G401 (cell line): ENCODE data around the gene LINGO1. TPM values are rescaled to one million over a fixed set of nuclear protein-coding genes. Genes with fewer than 3 reads are reported as not detected.

Source experiments
- DNase-seq: peaks from one replicate; pipeline ENCODE4 v3.0.0-alpha.2; 2015; ENCODE audit warnings: low spot score
- in situ Hi-C: cut with HindIII; loops from 2 replicates; pipeline ENCODE4 v1.10.0; 2016; ENCODE audit warnings: low sequenced_read_pairs, mixed read lengths
- total RNA-seq: library from RNA; depleted of rRNA; stranded (reverse); fragments of >200 nt; shearing (Covaris generic); gene quantifications from 2 replicates; pipeline ENCODE4 v1.2.3, GENCODE V29; 2014

The LINGO1 gene
- total RNA-seq, 1 experiment from 2014 or later = 8.8 TPM

- in situ Hi-C loops = no loop called here
- DNase-seq = peak; percentile 86
These were observed 1.7 kb upstream of the LINGO1 start for GRCh38 chr15:77634266-77634962.

GRCh38 chr15:77633913-77634265, 1.2 kb upstream of the LINGO1 start:
- no peak for DNase-seq
- in situ Hi-C loops = no loop called here

- in situ Hi-C loops = no loop called here
- peak; percentile 87 for DNase-seq
These were observed 611 bp upstream of the LINGO1 start for GRCh38 chr15:77633134-77633912.

GRCh38 chr15:77631745-77632533, 773 bp downstream of the LINGO1 start:
- no peak for DNase-seq
- in situ Hi-C loops = no loop called here

GRCh38 chr15:77630956-77631744, 1.6 kb downstream of the LINGO1 start:
- peak; percentile 78 for DNase-seq
- in situ Hi-C loops = no loop called here

- no peak for DNase-seq
- in situ Hi-C loops = no loop called here
These were observed 2.7 kb downstream of the LINGO1 start for GRCh38 chr15:77630056-77630455.

GRCh38 chr15:77629070-77630030, 3.4 kb downstream of the LINGO1 start:
- in situ Hi-C loops = no loop called here
- DNase-seq = no peak

- in situ Hi-C loops = no loop called here
- no peak for DNase-seq
These were observed 4.7 kb downstream of the LINGO1 start for GRCh38 chr15:77628010-77628409.

- in situ Hi-C loops = no loop called here
- DNase-seq = no peak
These were observed 5.1 kb downstream of the LINGO1 start for GRCh38 chr15:77627581-77627980.

GRCh38 chr15:77627067-77627466, 5.6 kb downstream of the LINGO1 start:
- in situ Hi-C loops = no loop called here
- no peak for DNase-seq

- in situ Hi-C loops = no loop called here
- DNase-seq = no peak
These were observed 6.7 kb downstream of the LINGO1 start for GRCh38 chr15:77626002-77626401.

- DNase-seq = no peak
- in situ Hi-C loops = no loop called here
These were observed 7.3 kb downstream of the LINGO1 start for GRCh38 chr15:77625376-77625775.

- DNase-seq = no peak
These were observed 7.8 kb downstream of the LINGO1 start for GRCh38 chr15:77624868-77625267.

GRCh38 chr15:77623755-77624524, 8.8 kb downstream of the LINGO1 start:
- in situ Hi-C loops = no loop called here
- no peak for DNase-seq

More at GRCh38 chr15:77624868-77625267, 7.8 kb downstream of the LINGO1 start:
- in situ Hi-C loops = no loop called here

- no peak for DNase-seq
- in situ Hi-C loops = no loop called here
These were observed 9.6 kb downstream of the LINGO1 start for GRCh38 chr15:77622934-77623754.

- in situ Hi-C loops = no loop called here
- DNase-seq = no peak
These were observed 10.3 kb downstream of the LINGO1 start for GRCh38 chr15:77622209-77622933.
